DND-41 (cell line): ENCODE results near the gene KLHL30.

Experiments used
- EZH2 ChIP-seq: IDR thresholded peaks from 3 replicates; pipeline ENCODE4 v1.6.1; 2012; ENCODE audit warnings: borderline replicate concordance, low read depth, mild to moderate bottlenecking, moderate library complexity, low read length, inconsistent platforms; ENCODE audit not compliant: severe bottlenecking
- TF ChIP-seq, protein P1 (sequence below): IDR thresholded peaks from 2 replicates; pipeline ENCODE4 v1.5.1; 2012; ENCODE audit warnings: borderline replicate concordance, low read length, moderate library complexity, mild to moderate bottlenecking; ENCODE audit not compliant: poor library complexity, severe bottlenecking; ENCODE audit errors: extremely low read depth

DNA sequence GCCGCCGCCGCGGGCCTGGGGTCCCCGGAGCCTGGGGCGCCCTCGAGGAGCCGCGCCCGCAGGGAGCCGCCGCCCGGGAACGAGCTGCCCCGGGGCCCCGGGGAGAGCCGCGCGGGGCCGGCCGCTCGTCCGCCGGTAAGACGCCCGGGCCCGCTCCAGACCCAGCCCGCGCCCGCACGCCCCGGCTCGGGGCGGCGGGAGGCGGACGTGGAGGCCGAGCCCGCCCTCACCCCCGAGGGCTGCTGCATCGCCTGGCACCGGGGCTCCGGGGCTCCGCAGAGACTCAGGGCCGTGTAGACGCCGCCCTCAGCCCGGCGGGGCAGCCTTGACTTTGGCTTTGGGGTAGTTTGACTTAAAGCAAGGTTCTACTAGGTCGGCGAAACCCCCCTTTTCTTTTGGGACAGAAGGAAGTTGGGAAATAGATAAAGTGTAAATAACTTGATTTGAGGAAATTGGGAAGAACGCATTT, 20.6 kb downstream of the KLHL30 start:
- TF ChIP-seq, protein P1, sequence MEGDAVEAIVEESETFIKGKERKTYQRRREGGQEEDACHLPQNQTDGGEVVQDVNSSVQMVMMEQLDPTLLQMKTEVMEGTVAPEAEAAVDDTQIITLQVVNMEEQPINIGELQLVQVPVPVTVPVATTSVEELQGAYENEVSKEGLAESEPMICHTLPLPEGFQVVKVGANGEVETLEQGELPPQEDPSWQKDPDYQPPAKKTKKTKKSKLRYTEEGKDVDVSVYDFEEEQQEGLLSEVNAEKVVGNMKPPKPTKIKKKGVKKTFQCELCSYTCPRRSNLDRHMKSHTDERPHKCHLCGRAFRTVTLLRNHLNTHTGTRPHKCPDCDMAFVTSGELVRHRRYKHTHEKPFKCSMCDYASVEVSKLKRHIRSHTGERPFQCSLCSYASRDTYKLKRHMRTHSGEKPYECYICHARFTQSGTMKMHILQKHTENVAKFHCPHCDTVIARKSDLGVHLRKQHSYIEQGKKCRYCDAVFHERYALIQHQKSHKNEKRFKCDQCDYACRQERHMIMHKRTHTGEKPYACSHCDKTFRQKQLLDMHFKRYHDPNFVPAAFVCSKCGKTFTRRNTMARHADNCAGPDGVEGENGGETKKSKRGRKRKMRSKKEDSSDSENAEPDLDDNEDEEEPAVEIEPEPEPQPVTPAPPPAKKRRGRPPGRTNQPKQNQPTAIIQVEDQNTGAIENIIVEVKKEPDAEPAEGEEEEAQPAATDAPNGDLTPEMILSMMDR, result no peak
- no peak for TF ChIP-seq EZH2
